K562 (cell line): ENCODE results near the gene CFAP92. TPM values are rescaled to one million over a fixed set of nuclear protein-coding genes. Genes with fewer than 3 reads are reported as not detected.
A peak's percentile ranks its signal among the peaks of the same experiment; 100 is the strongest.

Experiments
- ATAC-seq: fragments of 200-7000 bp; cut with Tn5 transposase; 3 replicates; pipeline ENCODE4 v1.9.1; 2020; ENCODE audit warnings: moderate library complexity
- BruUV-seq: library from RNA; stranded (reverse); fragments of 400-500 nt; replicated peaks from 2 replicates; lab custom pipeline; 2021; lab: Mats Ljungman, UMichigan
- CTCF ChIA-PET: fragments of 300-600 bp; formaldehyde crosslinking; extraction: SDS; loops from one replicate; lab custom pipeline; 2021; ENCODE audit warnings: low intra/inter-chr PET ratio; lab: Yijun Ruan, JAX
- POLR2A ChIA-PET: fragments of 300-600, 350-650 bp; sonication (Branson Sonifier 250); formaldehyde crosslinking; extraction: SDS; loops from one replicate; lab custom pipeline; 2021; ENCODE audit warnings: antibody characterized with exemption, inconsistent platforms; lab: Yijun Ruan, JAX
- DNase-seq, 4 experiments: peaks; one replicate each; pipeline versions ENCODE4 v3.0.0 to v3.0.0-alpha.2; 2011 to 2018; ENCODE audit warnings: low spot score in 3 of 4, mixed read lengths in 3 of 4; ENCODE audit errors: extremely low read depth in 1 of 4
- FAIRE-seq: peaks from 2 replicates; lab custom pipeline; 2011; peaks lifted over from hg19 to GRCh38; lab: Jason Lieb, UNC
- H2AFZ ChIP-seq: 2 replicates; pipeline ENCODE4 v1.6.0; 2011; ENCODE audit warnings: low read depth, low read length, control low read depth, inconsistent platforms
- H3K27ac ChIP-seq: fragments of 200-600 bp; 3 replicates; pipeline ENCODE4 v1.8.0; 2011; ENCODE audit warnings: low read depth, mild to moderate bottlenecking, control low read depth, inconsistent platforms, low read length, moderate library complexity, mixed read lengths; ENCODE audit errors: extremely low read depth
- H3K27me3 ChIP-seq, 2 experiments: fragments of 300-600 bp in 1 of 2; 2 replicates in 1 of 2; 3 replicates in 1 of 2; pipeline versions ENCODE4 v1.6.0 to v1.8.0; 2011; ENCODE audit warnings: inconsistent platforms in 2 of 2, low read length in 2 of 2, mild to moderate bottlenecking in 1 of 2, mixed read lengths in 1 of 2, moderate library complexity in 1 of 2; ENCODE audit not compliant: control insufficient read depth in 2 of 2, insufficient read depth in 2 of 2
- H3K36me3 ChIP-seq: fragments of 300-600 bp; 3 replicates; pipeline ENCODE4 v1.8.0; 2011; ENCODE audit warnings: mild to moderate bottlenecking, low read length, inconsistent platforms; ENCODE audit not compliant: control insufficient read depth, insufficient read depth
- H3K4me1 ChIP-seq, 2 experiments: fragments of 200-600 bp in 1 of 2; replicated peaks in 1 of 2; 2 replicates in 1 of 2; 3 replicates in 1 of 2; pipeline versions ENCODE4 v1.5.1 to v1.8.0; 2011; ENCODE audit warnings: inconsistent platforms in 2 of 2, low read length in 2 of 2, mild to moderate bottlenecking in 1 of 2, mixed read lengths in 1 of 2, moderate library complexity in 1 of 2; ENCODE audit not compliant: control insufficient read depth in 2 of 2, insufficient read depth in 2 of 2
- H3K4me2 ChIP-seq: 2 replicates; pipeline ENCODE4 v1.6.1; 2011; ENCODE audit warnings: low read length, control low read depth, inconsistent platforms, mixed read lengths; ENCODE audit not compliant: insufficient read depth
- H3K4me3 ChIP-seq: fragments of 200-600 bp; sonication (generic), shearing (Covaris generic); 2 replicates; pipeline ENCODE4 v1.5.1; 2016; ENCODE audit warnings: control low read depth, inconsistent platforms
- H3K79me2 ChIP-seq: fragments of 200-600 bp; 3 replicates; pipeline ENCODE4 v1.8.0; 2011; ENCODE audit warnings: low read length, inconsistent platforms; ENCODE audit not compliant: control insufficient read depth, insufficient read depth
- H3K9ac ChIP-seq, 2 experiments: 2 replicates each; pipeline versions ENCODE4 v1.6.0 to v1.6.1; 2011; ENCODE audit warnings: low read depth in 2 of 2, low read length in 2 of 2, control low read depth in 1 of 2, inconsistent platforms in 1 of 2, mild to moderate bottlenecking in 1 of 2, mixed read lengths in 1 of 2; ENCODE audit not compliant: insufficient read depth in 1 of 2
- H3K9me1 ChIP-seq: one replicate; pipeline ENCODE4 v1.6.0; 2011; ENCODE audit warnings: inconsistent platforms, mild to moderate bottlenecking, low read length, moderate library complexity; ENCODE audit not compliant: control insufficient read depth, insufficient read depth
- H3K9me3 ChIP-seq: replicated peaks from 2 replicates; pipeline ENCODE4 v1.5.1; 2011; ENCODE audit warnings: low read depth, low read length, inconsistent platforms; ENCODE audit not compliant: control insufficient read depth, insufficient read depth
- H4K20me1 ChIP-seq: replicated peaks from 2 replicates; pipeline ENCODE4 v1.6.1; 2011; ENCODE audit warnings: low read length, inconsistent platforms, mixed read lengths; ENCODE audit not compliant: control insufficient read depth, insufficient read depth
- ATF6 ChIP-seq: sonication (generic); formaldehyde crosslinking; IDR thresholded peaks from 2 replicates; pipeline ENCODE4 v1.4.0; 2020; ENCODE audit warnings: mild to moderate bottlenecking, missing genetic modification reagents
- CREB5 ChIP-seq: fragments of 250-450 bp; sonication (Bioruptor Pico); IDR thresholded peaks from 2 replicates; pipeline ENCODE4 v1.5.0; 2020; ENCODE audit warnings: mild to moderate bottlenecking
- DPF2 ChIP-seq: fragments of 450-650 bp; IDR thresholded peaks from 2 replicates; pipeline ENCODE4 v1.6.1; 2016
- FOXP4 ChIP-seq: sonication (generic); formaldehyde crosslinking; IDR thresholded peaks from 2 replicates; pipeline ENCODE4 v1.8.0; 2022; ENCODE audit warnings: mild to moderate bottlenecking, missing genetic modification reagents, borderline replicate concordance
- HES1 ChIP-seq: fragments of 450-650 bp; IDR thresholded peaks from 2 replicates; pipeline ENCODE4 v1.6.1; 2016; ENCODE audit warnings: low read depth, mild to moderate bottlenecking, moderate library complexity
- RAD21 ChIP-seq, 2 experiments: fragments of 250-450 bp in 1 of 2; fragments of 450-650 bp in 1 of 2; sonication (Bioruptor Pico) in 1 of 2; formaldehyde crosslinking in 1 of 2; IDR thresholded peaks in 1 of 2; conservative IDR thresholded peaks in 1 of 2; 2 replicates each; pipeline versions ENCODE4 v1.4.0 to v1.8.0; 2020 to 2022; ENCODE audit warnings: mild to moderate bottlenecking in 2 of 2, moderate library complexity in 1 of 2
- SLC30A9 ChIP-seq: fragments of 250-450 bp; sonication (Bioruptor Pico); IDR thresholded peaks from 2 replicates; pipeline ENCODE4 v1.8.0; 2022; ENCODE audit warnings: mild to moderate bottlenecking, moderate library complexity
- STAG1 ChIP-seq: sonication (generic); formaldehyde crosslinking; IDR thresholded peaks from 2 replicates; pipeline ENCODE4 v1.5.0; 2020; ENCODE audit warnings: missing genetic modification reagents, borderline replicate concordance
- ZNF717 ChIP-seq: fragments of 250-450 bp; sonication (Bioruptor Pico); IDR thresholded peaks from 2 replicates; pipeline ENCODE4 v1.5.0; 2021
- ZNF764 ChIP-seq: fragments of 250-450 bp; sonication (Bioruptor Pico); IDR thresholded peaks from 2 replicates; pipeline ENCODE4 v1.4.0; 2020; ENCODE audit warnings: low read depth, mild to moderate bottlenecking, moderate library complexity
- WGBS: fragments of 100-300 bp; shearing (Covaris generic); methylation state at CpG from one replicate; pipeline ENCODE4 v1.1.6; 2016; ENCODE audit warnings: low coverage, mixed read lengths; ENCODE audit not compliant: insufficient coverage; ENCODE audit errors: missing lambda C conversion rate; 5-methylcytosine and 5-hydroxymethylcytosine counted together
- in situ Hi-C: fragments of 300-500 bp; cut with MboI; formaldehyde crosslinking; loops from 4 replicates; pipeline ENCODE4 v1.15.0; 2018; ENCODE audit warnings: inconsistent platforms, mixed read lengths
- intact Hi-C: fragments of 100-400 bp; cut with micrococcal nuclease; formaldehyde crosslinking; loops from 2 replicates; pipeline ENCODE4 v1.14.2; 2022
- polyA plus RNA-seq, 8 experiments: library from polyadenylated mRNA; depleted of rRNA in 4 of 8; stranded (reverse) in 5 of 8; unstranded in 3 of 8; fragments of >200 nt; fragmentation: Nextera tagmentation in 2 of 8; fragmentation: Illumina TruSeq in 1 of 8; extraction: Ambion mirVana in 2 of 8; extraction: Trizol in 1 of 8; gene quantifications; 2 replicates each; pipeline versions ENCODE4 v1.2.1 to v1.2.3, GENCODE V29; 2011 to 2014; ENCODE audit warnings: inconsistent platforms in 1 of 8, missing spikeins in 1 of 8
- total RNA-seq, 7 experiments: library from RNA; depleted of rRNA in 6 of 7; stranded (reverse); fragments of >200 nt in 6 of 7; fragmentation: Illumina TruSeq in 2 of 7; extraction: Trizol in 2 of 7; gene quantifications; 2 replicates each; pipeline versions ENCODE4 v1.2.1 to v1.2.3, GENCODE V29; 2011 to 2021; ENCODE audit warnings: low replicate concordance in 1 of 7
- TF ChIP-seq, protein P1 (sequence below), 3 experiments: IDR thresholded peaks in 2 of 3; conservative IDR thresholded peaks in 1 of 3; 2 replicates each; pipeline ENCODE4 v1.5.1; 2011 to 2012; ENCODE audit warnings: low read length in 3 of 3, mild to moderate bottlenecking in 3 of 3, control low read depth in 2 of 3, improper control_type of control experiment in 1 of 3, inconsistent platforms in 1 of 3, low read depth in 1 of 3, mixed read lengths in 1 of 3, moderate library complexity in 1 of 3; ENCODE audit not compliant: insufficient read depth in 2 of 3

The CFAP92 gene
- total and polyA plus RNA-seq, 9 of the 15 experiments (the other 6 are each of a cell fraction or from before 2014, with no cell fraction given) = 0.06 to 0.62 (median 0.36) TPM

GRCh38 chr3:128950223-128950938 lies 43.5 kb downstream of the CFAP92 start:
- H2AFZ ChIP-seq = no peak overlapping the region
- H3K4me3 ChIP-seq = no peak overlapping the region
- no peak overlapping the region for H3K4me2 ChIP-seq
- H3K36me3 ChIP-seq = no peaks in the 10 kb centered on the region
- H3K9me3 ChIP-seq = no peaks in the 10 kb centered on the region
- peak; percentile 76 for ATAC-seq
- ChIA-PET POLR2A (interaction anchor here (1.8 kb wide), 1 partner anchor 35 kb away, joined by 6 read pairs; no protein-coding TSS in a partner anchor), CTCF (no interaction called here)
- no peak for FAIRE-seq
- intact Hi-C loops (no loop called here), in situ Hi-C loops (no loop called here)
- H3K27ac ChIP-seq = no peak overlapping the region
- BruUV-seq = no TSS peak
- no peaks in the 10 kb centered on the region for H3K9me1 ChIP-seq
- H3K27me3 ChIP-seq = peaks cover 0 to 15% of the 10 kb centered on the region in 2 experiments; a peak in 2 of 5 replicates
- WGBS = 10% methylated on average over 8 of the region's 15 CpGs
- no peaks in the 10 kb centered on the region for H3K4me1 ChIP-seq
- peak in 2 of 4 experiments; percentile 14 for DNase-seq
- no peaks in the 10 kb centered on the region for H3K79me2 ChIP-seq
- no peaks in the 10 kb centered on the region for H4K20me1 ChIP-seq
- no peak overlapping the region; a peak in 1 of 4 replicates for H3K9ac ChIP-seq
- TF ChIP-seq ZNF717 (CRISPR knock-in tag) (no peak), SLC30A9 (CRISPR knock-in tag) (no peak), DPF2 (no peak), ATF6 (CRISPR knock-in tag) (no peak), RAD21 (CRISPR knock-in tag; conservative IDR thresholded peaks at IDR 0.05 in 1 of 2, IDR thresholded peaks at IDR 0.05 in 1 of 2) (peak in 1 of 2 experiments; percentile 40; a peak in 1 of 4 replicates), ZNF764 (CRISPR knock-in tag) (no peak), FOXP4 (CRISPR knock-in tag) (no peak), STAG1 (CRISPR knock-in tag) (peak; percentile 38; the same call in 1 of the 2 replicates), CREB5 (CRISPR knock-in tag) (no peak), HES1 (no peak)
- TF ChIP-seq, protein P1, sequence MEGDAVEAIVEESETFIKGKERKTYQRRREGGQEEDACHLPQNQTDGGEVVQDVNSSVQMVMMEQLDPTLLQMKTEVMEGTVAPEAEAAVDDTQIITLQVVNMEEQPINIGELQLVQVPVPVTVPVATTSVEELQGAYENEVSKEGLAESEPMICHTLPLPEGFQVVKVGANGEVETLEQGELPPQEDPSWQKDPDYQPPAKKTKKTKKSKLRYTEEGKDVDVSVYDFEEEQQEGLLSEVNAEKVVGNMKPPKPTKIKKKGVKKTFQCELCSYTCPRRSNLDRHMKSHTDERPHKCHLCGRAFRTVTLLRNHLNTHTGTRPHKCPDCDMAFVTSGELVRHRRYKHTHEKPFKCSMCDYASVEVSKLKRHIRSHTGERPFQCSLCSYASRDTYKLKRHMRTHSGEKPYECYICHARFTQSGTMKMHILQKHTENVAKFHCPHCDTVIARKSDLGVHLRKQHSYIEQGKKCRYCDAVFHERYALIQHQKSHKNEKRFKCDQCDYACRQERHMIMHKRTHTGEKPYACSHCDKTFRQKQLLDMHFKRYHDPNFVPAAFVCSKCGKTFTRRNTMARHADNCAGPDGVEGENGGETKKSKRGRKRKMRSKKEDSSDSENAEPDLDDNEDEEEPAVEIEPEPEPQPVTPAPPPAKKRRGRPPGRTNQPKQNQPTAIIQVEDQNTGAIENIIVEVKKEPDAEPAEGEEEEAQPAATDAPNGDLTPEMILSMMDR (IDR thresholded peaks at IDR 0.05 in 2 of 3, conservative IDR thresholded peaks at IDR 0.05 in 1 of 3; ENCODE audit: insufficient read depth in 2 of 3, low read depth in 1 of 3, low read length in 3 of 3) = peak; percentile 28 to 37 (median 31); a peak in 3 of 6 replicates
